GM18870 (cell line): ENCODE data around the gene CD44.
"Not testable (repeated sequence)": the region's sequence is repeated elsewhere in the genome, so short reads cannot be mapped to it uniquely, and the experiment has no call there.

ENCODE experiments used
- ATAC-seq: cut with Tn5 transposase; IDR thresholded peaks from one replicate; pipeline ENCODE4 v1.9.1; 2021; ENCODE audit warnings: moderate library complexity; ENCODE audit not compliant: unreplicated experiment

Gene CD44

GRCh38 chr11:35207471-35208403, 68.8 kb downstream of the CD44 start:
- no peak for ATAC-seq

GRCh38 chr11:35208795-35209194, 69.8 kb downstream of the CD44 start:
- no peak for ATAC-seq

- ATAC-seq = no peak
Observed at GRCh38 chr11:35210876-35211546, 72.0 kb downstream of the CD44 start.

GRCh38 chr11:35211952-35212351, 73.0 kb downstream of the CD44 start:
- no peak for ATAC-seq

GRCh38 chr11:35214226-35214770, 75.3 kb downstream of the CD44 start:
- no peak for ATAC-seq

GRCh38 chr11:35214792-35215193, 75.8 kb downstream of the CD44 start:
- ATAC-seq = no peak

GRCh38 chr11:35215945-35216344, 77.0 kb downstream of the CD44 start:
- ATAC-seq = no peak

- no peak for ATAC-seq
Observed at GRCh38 chr11:35216962-35217678, 78.1 kb downstream of the CD44 start.

- ATAC-seq = no peak
Observed at GRCh38 chr11:35218956-35219355, 80.0 kb downstream of the CD44 start.

- no peak for ATAC-seq
Observed at GRCh38 chr11:35223371-35223796, 84.4 kb downstream of the CD44 start.

GRCh38 chr11:35223991-35224390, 85.0 kb downstream of the CD44 start:
- ATAC-seq = no peak

GRCh38 chr11:35225946-35226520, 87.1 kb downstream of the CD44 start:
- ATAC-seq = no peak

GRCh38 chr11:35226756-35227155, 87.8 kb downstream of the CD44 start:
- not testable (repeated sequence) for ATAC-seq

- ATAC-seq = no peak
Observed at GRCh38 chr11:35227576-35228327, 88.8 kb downstream of the CD44 start.

GRCh38 chr11:35228328-35228725, 89.4 kb downstream of the CD44 start:
- no peak for ATAC-seq

- no peak for ATAC-seq
Observed at GRCh38 chr11:35230388-35230787, 91.4 kb downstream of the CD44 start.

- ATAC-seq = no peak
Observed at GRCh38 chr11:35231076-35231860, 92.3 kb downstream of the CD44 start.

GRCh38 chr11:35232891-35233330, 93.9 kb downstream of the CD44 start:
- ATAC-seq = no peak

- ATAC-seq = no peak
Observed at GRCh38 chr11:35233518-35233917, 94.5 kb downstream of the CD44 start.
